ENCODE results near the gene HDAC4.

The HDAC4 gene

DNA sequence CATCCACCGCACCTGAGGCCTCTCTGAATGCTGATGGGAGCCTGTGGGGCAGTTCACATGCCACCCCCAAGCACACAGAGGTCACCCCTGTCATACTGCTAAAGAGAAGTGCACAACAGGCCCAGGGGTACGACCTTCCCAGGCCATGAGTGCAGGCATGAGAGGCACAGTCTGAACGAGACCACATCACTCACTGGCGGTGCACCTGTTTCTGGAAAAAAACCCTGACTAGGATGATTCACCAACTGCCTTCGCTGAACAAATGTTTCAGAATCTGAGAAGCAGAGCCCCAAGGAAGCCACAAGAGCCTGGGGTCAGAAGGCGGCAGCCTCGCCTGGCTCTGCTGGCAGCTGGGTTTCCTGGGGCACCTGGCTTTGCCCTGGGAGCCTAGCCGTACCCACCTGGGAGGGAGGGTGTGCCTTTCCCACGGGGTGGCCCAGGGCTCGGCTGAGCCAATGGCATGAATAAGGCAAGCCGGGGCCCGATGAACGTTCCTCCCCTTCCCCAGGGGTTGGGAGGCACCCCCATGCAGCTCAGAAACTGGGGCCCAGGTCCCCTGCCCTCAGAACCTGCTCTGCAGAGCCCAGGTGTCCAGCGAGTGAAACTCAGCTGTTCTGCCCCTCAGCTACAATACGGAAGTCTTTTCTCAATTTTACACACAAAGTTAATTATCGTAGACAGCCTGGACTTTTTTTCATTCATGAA is 73.8 kb downstream of the HDAC4 start:
- no peak for DNase-seq (ENCODE audit: low spot score)

DNA sequence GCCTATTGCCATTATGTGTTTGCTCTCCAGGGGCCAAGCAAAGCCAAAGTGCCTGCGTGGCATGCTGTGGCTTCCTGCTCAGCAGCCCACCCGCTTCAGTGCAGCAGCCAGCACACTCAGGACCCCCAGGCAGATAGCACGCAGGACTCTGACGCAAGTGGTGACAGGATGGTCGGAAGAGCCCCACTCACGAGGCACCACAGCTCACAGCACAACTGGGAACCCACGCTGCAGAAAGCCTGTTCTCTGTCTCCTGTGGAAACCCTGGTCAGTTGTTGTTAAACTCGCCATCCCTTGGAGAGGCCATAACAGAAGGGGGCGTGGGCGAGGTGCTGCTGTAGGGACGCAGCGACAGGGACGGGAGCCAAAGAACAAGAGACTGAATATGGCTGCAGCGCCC is 76.4 kb downstream of the HDAC4 start:
- DNase-seq (ENCODE audit: low spot score) = no peak

DNA sequence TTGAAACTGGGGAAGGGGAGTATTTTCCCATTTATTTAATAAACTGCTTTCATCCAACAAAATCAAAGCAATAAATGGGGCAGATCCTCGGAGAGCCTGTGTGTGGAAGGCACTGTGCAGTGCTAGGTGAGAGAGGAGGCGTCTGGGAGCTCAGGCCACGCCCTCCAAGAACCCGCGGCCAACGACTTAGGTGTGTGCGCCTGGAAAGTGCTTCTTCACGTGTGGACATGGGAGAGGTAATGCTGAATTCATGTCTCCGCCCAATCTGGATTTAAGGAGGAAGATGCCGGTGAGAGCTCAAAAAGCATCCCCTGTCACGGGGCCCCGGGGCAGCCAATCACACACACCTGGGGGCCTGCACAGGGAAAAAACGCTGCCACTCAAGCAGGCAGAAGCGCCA is 77.4 kb downstream of the HDAC4 start:
- DNase-seq (ENCODE audit: low spot score) = no peak

DNA sequence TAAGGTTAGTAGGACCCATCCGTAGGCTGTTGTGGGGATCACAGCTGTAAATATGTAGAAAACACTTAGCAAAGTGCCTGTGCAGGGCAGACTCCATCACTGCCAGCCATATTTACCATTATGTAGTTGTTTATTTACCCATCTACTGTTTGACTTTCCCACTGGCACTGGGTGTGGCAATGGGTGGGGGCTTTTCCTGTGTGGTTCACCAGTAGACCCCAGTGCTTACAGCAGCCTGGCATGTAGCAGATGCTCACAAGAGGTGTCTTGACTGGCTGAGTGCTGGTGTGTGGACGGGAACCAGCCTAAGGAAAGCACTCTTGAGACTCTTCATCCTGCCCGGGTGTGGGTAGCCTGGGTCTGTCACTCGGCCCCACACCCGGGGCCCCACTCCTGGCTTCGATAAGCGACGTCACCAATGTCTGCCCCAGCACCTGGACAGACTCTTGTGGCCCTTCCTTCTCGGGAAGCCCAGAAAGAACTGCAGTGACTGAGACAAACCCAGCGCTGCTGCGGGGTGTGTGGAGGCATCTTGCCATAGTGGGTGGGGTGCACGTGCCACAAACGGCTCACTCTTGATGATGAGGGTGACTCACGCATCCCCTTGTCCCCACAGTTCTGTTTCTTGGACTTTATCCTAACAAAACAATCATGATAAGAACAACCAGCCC is 78.3 kb downstream of the HDAC4 start:
- no peak for DNase-seq (ENCODE audit: low spot score)

DNA sequence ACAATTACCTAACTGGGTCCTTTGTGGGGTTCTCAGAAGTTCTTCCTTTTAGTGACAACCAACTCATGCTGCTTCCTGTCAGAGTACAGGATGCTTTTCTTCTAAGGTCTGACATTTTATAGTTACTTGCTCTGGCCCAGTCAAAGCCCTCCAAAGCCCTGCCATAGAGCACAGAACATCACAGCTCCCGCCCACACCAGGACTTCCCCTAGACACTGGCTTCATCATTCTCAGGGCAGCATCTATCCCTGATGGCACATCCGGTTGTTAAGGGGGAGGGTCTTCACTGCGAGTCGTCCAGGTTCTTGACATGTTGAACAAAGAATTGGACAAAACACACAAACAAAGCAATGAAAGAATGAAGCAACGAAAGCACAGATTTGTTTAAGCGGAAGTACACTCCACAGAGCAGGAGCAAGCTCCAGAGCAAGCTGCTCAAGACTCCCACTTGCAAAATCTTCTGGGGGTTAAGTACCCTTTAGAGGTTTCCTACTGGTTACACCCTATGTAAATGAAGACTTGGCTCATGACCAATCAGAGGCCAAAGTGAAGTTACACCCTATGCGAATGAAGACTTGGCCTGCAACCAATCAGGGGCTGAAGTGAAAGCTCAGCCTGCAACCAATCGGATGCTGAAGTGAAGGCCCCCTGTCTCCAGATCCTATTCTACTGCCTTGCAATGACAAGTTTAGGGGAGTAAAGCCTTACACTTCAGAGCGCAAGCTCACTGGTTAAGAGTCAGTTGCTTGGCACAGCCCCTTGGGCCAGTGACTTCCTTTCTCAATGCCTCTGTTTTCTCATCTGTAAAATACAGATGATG is 79.0 kb downstream of the HDAC4 start:
- peak; percentile 15 for DNase-seq (ENCODE audit: low spot score)

DNA sequence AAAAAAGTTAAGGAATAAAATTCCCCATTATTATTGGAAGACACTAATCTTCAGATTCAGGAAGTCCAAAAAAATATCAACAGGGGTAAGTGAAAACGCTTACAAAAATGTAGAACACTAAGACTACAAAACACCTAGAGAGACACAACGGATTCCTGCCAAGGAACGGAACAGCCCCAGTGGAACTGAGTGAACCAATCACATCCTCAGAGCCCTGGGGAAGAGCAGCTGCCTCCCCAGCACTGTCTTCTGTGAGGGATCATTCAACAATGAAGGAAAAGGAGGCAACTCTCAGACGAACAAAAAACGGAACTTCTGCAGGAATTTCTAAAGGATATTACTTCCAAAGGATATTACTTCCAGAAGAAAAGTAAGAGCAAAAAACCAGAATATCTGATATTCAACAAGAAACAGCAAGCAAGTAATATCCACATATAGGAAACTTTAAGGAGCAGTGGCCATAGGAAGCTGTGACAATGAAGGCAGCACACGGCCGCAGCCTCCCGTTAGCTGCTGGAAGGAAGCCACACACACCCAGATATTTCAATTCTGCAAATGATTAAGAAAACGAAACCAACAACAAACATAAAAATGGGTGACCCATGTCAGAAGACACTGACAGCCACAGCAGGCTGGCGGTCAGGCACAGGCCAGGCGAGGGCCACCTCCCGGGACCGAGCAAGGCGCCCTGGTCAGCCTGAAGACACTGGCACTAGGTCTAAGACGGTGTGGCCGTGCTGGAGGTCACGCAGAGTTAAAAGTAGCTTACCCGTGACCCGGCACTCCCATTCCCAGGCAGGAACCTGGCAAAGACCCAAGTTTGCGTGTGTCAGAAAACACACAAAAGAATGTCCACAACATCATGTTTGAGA is 81.8 kb downstream of the HDAC4 start:
- no peak for DNase-seq (ENCODE audit: low spot score)

DNA sequence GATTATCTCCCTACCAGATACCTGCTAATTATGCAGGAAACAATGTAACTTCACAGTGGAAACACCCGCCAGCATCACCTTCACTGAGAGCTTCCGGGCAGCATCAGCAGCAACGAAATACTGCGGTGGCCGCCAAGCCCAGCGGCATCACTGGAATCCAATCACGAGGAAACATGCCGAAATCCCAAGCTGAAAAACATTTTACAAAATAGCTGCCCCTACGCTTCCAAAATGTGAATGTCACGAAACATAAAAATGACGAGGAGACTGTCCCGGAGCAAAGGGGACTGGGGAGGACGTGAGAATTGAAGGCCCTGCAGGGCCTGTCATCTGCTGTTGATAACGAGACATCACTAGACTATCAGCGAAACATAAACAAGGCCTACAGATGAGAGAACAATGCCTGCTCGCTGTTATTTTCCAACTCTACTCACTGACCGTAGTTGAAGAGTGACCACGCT is 82.6 kb downstream of the HDAC4 start:
- DNase-seq (ENCODE audit: low spot score) = no peak

DNA sequence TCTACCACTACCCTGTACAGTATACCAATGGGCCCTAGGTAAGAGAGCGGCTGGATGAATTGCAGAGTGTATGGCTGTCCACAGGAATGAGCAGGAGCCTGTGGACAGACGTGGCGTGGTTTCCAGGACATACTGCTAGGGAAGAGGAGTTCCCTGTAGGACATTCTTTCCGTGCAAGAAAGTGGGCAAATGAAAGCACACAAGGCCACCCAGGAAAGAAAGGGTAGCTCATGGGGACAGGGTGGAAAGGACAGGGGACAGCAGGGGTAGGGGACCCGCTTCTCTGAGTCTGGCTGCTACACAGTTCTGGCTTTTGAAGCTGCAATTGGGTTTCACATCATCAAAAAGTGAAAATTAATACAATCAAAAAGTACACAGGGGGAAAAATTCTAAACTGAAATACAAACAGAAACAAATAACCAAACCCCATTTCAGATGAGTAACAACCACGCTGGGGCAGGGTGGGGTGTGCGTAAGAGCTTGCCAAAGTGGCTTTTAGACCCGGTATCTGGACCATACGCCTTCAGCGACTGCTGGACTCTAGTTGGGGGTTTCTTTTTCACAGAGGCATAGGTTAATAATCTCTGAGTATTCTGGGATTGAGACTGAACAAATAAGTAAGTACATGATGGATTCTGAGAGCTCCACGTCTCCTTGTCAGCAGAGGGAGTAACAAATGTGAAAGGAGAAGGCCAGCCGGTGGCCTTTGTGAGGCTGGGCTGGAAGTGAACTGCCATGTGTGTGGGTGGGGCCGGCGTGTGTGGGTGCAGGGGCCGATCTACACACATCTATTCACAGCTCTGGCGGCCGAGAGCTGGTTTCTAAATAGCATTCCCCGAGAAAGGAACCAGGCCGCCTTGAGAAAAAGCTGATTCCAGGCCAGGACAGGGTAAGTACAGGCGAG is 84.0 kb downstream of the HDAC4 start:
- no peak for DNase-seq (ENCODE audit: low spot score)

DNA sequence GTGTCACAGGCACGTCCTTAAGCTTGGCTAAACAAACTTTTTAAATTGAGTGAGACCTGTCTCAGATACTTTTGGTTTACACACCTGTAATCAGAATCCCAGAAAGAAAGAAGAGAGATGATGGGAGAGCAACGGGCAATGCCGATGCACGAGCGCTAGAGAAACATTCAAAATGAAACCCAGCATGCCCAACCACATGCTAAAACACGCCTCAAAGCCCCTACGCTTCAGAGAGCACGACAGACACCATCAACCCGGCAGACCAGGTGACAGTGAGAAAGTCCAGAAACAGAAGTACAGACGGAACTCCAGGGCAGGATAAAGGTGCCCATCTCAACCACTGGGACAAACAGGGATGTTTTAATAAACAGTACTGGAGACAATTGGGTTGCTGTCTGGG is 85.5 kb downstream of the HDAC4 start:
- no peak for DNase-seq (ENCODE audit: low spot score)

DNA sequence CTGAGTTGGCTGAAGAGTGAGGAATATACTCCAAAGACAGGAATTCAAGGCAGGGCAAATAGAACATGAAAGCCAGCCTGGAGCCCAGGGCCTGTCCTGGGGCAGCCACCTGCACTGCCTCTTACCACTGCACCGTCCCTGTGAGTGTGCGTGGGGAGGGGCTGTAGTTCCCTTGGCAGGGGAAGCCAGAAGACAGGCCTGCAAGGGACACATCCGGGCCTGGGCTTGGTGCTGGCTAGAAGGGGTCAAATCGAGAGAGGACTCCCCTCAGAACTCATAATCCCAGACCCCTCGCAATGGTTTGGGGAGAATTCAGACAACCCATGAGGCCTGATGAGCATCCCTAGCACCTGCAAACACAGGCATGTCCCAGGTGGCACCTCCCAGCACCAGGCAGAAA is 87.0 kb downstream of the HDAC4 start:
- no peak for DNase-seq (ENCODE audit: low spot score)

DNA sequence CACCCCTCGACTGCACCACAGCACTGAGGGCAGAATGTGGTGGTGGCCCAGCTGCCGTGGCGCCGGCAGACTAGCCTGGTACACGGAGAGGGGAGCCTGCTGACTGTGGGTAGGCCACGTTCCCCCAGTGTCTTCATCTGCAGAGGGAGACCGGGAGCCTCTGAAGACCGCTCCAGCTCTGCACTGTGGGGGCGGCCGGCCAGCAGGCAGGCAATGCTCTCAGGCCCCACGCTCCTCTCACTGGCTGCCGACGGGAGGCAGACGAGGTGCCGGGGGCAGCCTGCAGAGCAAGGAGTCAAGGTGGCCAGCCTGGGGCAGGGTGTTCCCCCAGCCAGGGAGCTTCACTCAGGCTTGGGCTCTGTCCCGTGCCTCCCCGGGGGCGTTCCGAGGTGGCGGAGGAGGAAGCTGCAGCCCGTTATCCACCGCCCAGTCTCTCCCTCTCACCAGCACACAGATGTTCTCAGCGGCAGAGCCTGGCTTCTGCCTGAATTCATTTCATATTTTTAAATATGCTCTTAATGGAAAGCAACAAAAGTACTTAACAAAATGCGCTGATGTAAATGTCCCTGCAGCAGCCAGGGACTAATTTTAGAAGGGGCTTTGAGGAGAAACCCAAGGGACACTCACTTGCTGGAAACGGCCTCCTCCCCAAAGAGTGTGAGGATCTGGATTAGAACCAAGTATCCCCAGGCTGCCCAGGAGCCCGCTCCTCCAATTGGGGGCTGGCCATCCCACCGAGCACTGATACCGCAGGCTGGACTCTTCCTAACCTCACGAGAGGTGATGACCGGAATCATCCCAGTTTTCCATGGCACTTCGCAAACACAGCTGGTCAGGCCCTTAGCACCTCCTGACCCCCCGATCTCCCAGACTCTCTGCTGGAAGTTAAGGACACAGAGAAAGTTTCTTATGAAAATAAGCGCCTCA is 87.8 kb downstream of the HDAC4 start:
- no peak for DNase-seq (ENCODE audit: low spot score)

DNA sequence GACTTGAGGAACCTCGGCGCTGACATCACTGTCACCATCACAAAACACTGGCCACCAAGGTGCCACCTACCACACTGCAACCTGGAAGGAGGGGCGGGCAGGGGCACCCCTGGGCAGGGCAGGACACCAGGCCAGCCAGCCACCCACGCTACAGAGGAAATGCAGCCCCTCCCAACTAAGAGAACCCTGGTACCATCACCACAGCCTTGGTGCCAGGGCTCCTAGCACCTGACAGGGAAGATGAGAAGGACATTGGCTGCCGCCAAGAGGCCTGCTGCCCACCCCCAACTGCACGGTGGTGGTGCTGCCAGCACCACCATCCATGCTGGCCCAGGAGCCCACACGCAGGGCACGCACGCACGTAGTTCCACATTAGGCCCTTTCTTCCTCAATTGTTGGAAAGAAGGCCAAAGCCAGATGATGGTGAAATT is 88.7 kb downstream of the HDAC4 start:
- DNase-seq (ENCODE audit: low spot score) = no peak

DNA sequence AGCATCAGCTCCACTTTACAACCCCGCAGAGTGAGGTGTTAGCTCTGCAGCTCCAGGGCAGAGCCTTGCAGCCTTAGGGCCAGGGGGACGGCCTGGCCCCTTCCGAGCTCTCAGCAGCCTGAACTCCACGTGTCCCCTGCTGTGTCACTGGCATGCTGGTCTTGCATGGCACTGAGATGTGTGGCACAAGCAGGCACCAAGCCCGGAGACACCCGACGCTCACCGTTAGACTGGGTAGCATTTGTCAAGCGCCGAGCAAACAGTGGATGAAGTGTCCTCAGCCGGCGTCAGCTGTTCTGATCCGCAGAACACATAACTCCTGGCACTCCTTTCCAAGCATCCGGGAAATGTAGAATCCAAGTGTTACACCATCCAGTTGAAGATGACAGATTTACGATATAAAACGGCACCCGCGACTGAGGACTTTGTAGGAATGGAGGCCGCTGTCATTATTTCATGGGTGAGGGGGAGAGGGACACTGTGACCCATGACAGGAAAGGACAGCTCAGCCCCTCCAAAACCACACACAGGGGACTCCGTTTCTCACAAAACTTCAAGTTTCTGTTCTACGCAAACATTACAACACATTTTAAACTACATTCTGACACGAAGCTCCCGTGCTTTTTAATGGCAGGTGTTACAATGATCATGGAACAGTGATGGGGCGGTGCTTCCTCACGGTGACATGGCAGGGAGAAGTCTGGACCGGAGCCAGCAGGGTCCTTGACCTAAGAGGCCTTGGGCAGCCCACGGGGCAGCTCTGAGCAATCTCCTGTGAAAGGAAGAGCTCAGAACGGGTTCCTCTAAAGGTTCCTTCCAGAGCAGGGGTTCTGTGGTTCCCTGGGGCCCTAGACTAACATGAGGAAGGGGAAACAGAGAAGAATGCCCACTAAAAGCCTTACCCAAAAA is 89.4 kb downstream of the HDAC4 start:
- DNase-seq (ENCODE audit: low spot score) = no peak

DNA sequence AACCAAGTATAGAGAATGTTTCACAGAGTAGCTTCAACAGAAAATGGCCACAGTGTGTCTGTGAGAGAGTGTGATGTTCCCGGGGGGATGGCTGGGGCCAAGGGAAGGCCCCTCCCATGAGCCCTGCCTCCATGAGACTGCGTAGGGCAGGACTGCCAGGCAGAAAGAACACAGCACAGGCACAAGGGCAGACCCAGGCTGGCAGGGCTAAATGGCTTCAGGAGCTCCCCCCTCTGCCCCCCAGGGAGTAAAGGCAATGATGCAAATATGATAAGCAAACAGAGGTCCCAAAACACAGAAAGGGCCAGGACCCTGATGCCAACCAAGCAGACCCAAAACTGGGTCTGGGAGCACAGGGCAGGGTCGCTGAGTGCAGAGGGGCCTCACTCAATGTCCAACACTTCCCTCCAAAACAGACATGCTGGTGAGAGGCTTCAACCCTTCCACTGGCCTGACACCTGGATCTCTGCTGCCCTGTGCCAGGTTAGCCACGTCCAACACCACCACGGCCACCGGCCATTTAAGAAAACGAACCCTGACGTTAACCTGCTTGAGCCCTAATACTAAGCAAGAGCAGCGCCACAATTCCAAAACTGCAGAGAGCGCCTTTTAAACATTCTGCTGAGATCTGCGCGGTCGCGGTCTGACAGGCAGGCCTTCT is 90.3 kb downstream of the HDAC4 start:
- no peak for DNase-seq (ENCODE audit: low spot score)

DNA sequence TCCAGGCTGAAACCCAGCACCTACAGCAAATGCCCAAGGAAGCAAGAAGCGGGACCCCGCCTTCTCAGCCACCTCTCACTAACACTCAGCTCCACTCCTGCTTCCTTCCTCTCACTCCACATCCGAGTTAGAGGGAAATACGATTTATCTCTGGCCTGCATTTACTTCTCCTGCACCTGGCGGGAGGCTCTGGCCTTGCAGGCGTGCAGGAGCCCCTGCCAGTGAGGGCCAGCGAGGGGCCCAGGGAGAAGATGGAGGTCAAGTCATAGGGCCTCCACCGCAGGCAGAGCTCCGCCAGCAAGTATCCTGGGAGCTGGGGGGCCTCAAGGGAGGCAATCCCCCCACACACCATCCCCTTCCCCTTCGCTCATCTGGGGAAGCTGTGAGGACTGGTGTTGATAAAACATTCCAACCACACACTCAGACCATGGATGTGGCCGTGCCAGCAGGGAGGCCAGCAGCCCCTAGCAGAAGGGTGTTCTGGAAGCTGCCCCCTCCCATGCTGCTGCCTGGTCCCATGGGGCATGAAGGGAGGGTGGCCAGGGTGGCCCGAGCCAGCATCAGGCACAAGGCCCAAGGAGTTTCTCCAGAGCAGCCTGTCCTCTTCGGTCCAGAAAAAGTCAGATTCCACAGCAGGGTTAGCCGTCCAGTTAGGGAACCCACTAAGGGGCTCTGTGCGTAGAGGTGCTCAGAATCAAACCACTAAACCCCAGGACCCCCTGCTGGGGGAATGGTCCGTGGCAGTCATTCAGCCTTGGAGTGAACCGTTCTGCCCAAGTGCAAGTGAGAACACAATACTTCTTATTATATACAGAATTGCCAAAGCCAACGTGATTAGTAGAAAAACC is 91.2 kb downstream of the HDAC4 start:
- no peak for DNase-seq (ENCODE audit: low spot score)

DNA sequence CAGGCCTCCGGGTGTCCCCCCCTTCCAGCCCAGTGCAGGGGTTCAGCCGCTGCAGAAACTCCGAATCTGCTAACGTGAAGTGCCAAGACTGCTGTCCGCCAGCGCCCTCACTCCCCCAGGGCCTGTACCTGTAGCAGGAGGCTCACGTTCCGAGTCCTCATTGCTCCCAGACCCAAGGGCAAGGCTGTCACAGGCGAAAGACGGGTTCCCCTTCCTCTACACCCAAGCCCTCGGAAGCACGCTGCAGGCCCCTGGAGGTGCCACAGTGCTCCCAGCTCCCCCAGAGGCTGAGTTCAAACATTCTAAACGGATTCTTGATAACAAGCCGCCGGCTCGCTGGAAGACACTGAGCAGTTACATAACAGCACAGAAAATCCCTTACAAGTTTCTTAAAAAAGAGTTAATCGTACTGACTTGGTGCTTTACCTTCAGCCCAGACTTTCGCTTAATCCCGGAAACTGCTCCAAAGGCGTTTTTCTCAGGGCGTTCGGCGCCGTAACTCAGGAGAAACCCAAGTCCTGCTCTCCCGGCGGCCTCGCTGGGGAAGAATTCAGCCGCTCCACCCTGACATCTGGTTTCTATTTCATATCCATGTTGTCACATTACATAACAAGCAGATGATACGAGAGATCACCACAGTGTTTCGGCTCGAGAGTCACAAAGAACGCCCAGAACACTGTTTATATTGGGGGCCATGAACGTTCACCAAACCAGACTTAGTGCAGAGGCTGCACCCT is 92.0 kb downstream of the HDAC4 start:
- no peak for DNase-seq (ENCODE audit: low spot score)
